ENCODE measurements around the gene PPP1R27.

- TF ChIP-seq EP300 (IDR thresholded peaks at IDR 0.05) (no peak), CTCF (IDR thresholded peaks at IDR 0.05) (no peak), POLR2A (IDR thresholded peaks at IDR 0.05) (no peak)
Measured at GRCh38 chr17:81792675-81793615, 41.9 kb downstream of the PPP1R27 start.

Measured in ovary (tissue), 3 donors.